SK-N-SH treated with all-trans-retinoic acid at 6 μM for 48 hours (cell line): ENCODE measurements around the gene GSG1L.

Experiments
- ATAC-seq: fragments of 200-7000 bp; cut with Tn5 transposase; 3 replicates; pipeline ENCODE4 v1.9.1; 2020; ENCODE audit warnings: mild to moderate bottlenecking, moderate library complexity
- BACH2 ChIP-seq: fragments of 250-450 bp; sonication (Bioruptor Pico); IDR thresholded peaks from 2 replicates; pipeline ENCODE4 v1.9.0; 2021; ENCODE audit warnings: mild to moderate bottlenecking, borderline replicate concordance
- CREB5 ChIP-seq: fragments of 250-450 bp; sonication (Bioruptor Pico); IDR thresholded peaks from 2 replicates; pipeline ENCODE4 v1.5.1; 2020; ENCODE audit warnings: low read depth, mild to moderate bottlenecking, moderate library complexity
- CSDC2 ChIP-seq: fragments of 250-450 bp; sonication (Bioruptor Pico); IDR thresholded peaks from 2 replicates; pipeline ENCODE4 v1.5.0; 2020; ENCODE audit warnings: mild to moderate bottlenecking, moderate library complexity
- CSRNP3 ChIP-seq: fragments of 250-450 bp; sonication (Bioruptor Pico); IDR thresholded peaks from 2 replicates; pipeline ENCODE4 v1.5.1; 2021; ENCODE audit warnings: mild to moderate bottlenecking, moderate library complexity
- ESRRG ChIP-seq: fragments of 250-450 bp; sonication (Bioruptor Pico); IDR thresholded peaks from 2 replicates; pipeline ENCODE4 v1.6.1; 2021; ENCODE audit warnings: mild to moderate bottlenecking
- GLIS3 ChIP-seq: fragments of 250-450 bp; sonication (Bioruptor Pico); IDR thresholded peaks from 2 replicates; pipeline ENCODE4 v1.5.0; 2020; ENCODE audit warnings: mild to moderate bottlenecking, moderate library complexity
- ISL1 ChIP-seq: fragments of 250-450 bp; sonication (Bioruptor Pico); IDR thresholded peaks from 2 replicates; pipeline ENCODE4 v2.1.2; 2022; ENCODE audit warnings: mild to moderate bottlenecking, moderate library complexity
- OSR1 ChIP-seq: fragments of 250-450 bp; sonication (Bioruptor Pico); IDR thresholded peaks from 2 replicates; pipeline ENCODE4 v1.8.0; 2022; ENCODE audit warnings: moderate library complexity, mild to moderate bottlenecking, inconsistent platforms
- PATZ1 ChIP-seq: fragments of 250-450 bp; sonication (Bioruptor Pico); IDR thresholded peaks from 2 replicates; pipeline ENCODE4 v1.8.0; 2020; ENCODE audit warnings: mild to moderate bottlenecking, moderate library complexity, borderline replicate concordance
- POU6F1 ChIP-seq: fragments of 250-450 bp; sonication (Bioruptor Pico); IDR thresholded peaks from 2 replicates; pipeline ENCODE4 v1.8.0; 2021; ENCODE audit warnings: low read depth, mild to moderate bottlenecking, moderate library complexity, borderline replicate concordance
- PPARA ChIP-seq: fragments of 250-450 bp; sonication (Bioruptor Pico); IDR thresholded peaks from 2 replicates; pipeline ENCODE4 v1.5.0; 2020; ENCODE audit warnings: mild to moderate bottlenecking, borderline replicate concordance
- RARB ChIP-seq: fragments of 250-450 bp; sonication (Bioruptor Pico); IDR thresholded peaks from 2 replicates; pipeline ENCODE4 v1.8.0; 2021; ENCODE audit warnings: mild to moderate bottlenecking, moderate library complexity
- SNAI2 ChIP-seq: fragments of 250-450 bp; sonication (Bioruptor Pico); IDR thresholded peaks from 2 replicates; pipeline ENCODE4 v1.5.0; 2020; ENCODE audit warnings: mild to moderate bottlenecking, moderate library complexity
- TCF4 ChIP-seq: fragments of 250-450 bp; sonication (Bioruptor Pico); IDR thresholded peaks from 2 replicates; pipeline ENCODE4 v1.8.0; 2021; ENCODE audit warnings: mild to moderate bottlenecking, moderate library complexity, borderline replicate concordance
- TOX ChIP-seq: fragments of 250-450 bp; sonication (Bioruptor Pico); IDR thresholded peaks from 2 replicates; pipeline ENCODE4 v1.8.0; 2021; ENCODE audit warnings: mild to moderate bottlenecking, moderate library complexity, borderline replicate concordance
- TSHZ2 ChIP-seq: fragments of 250-450 bp; sonication (Bioruptor Pico); IDR thresholded peaks from 2 replicates; pipeline ENCODE4 v1.5.0; 2020; ENCODE audit warnings: mild to moderate bottlenecking, moderate library complexity
- ZC3H10 ChIP-seq: fragments of 250-450 bp; sonication (Bioruptor Pico); IDR thresholded peaks from 2 replicates; pipeline ENCODE4 v1.5.1; 2021; ENCODE audit warnings: mild to moderate bottlenecking, moderate library complexity
- ZFP3 ChIP-seq: fragments of 250-450 bp; sonication (Bioruptor Pico); IDR thresholded peaks from 2 replicates; pipeline ENCODE4 v1.5.0; 2020; ENCODE audit warnings: mild to moderate bottlenecking, moderate library complexity
- ZNF565 ChIP-seq: fragments of 450-650 bp; formaldehyde crosslinking; conservative IDR thresholded peaks from 2 replicates; pipeline ENCODE4 v1.5.0; 2020; ENCODE audit warnings: low read depth, mild to moderate bottlenecking, moderate library complexity
- ZNF70 ChIP-seq: fragments of 450-650 bp; formaldehyde crosslinking; IDR thresholded peaks from 2 replicates; pipeline ENCODE4 v1.5.0; 2020; ENCODE audit warnings: mild to moderate bottlenecking, moderate library complexity
- ZNF8 ChIP-seq: fragments of 450-650 bp; formaldehyde crosslinking; IDR thresholded peaks from 2 replicates; pipeline ENCODE4 v1.5.0; 2020; ENCODE audit warnings: mild to moderate bottlenecking, moderate library complexity

GSG1L gene

GRCh38 chr16:27740496-27741201 is 322.9 kb downstream of the GSG1L start:
- TF ChIP-seq TCF4 (CRISPR knock-in tag) (no peak), SNAI2 (no peak), ZNF70 (CRISPR knock-in tag) (no peak), ZNF565 (no peak), ZFP3 (CRISPR knock-in tag) (no peak), GLIS3 (CRISPR knock-in tag) (no peak), BACH2 (CRISPR knock-in tag) (no peak), PATZ1 (CRISPR knock-in tag) (no peak), ESRRG (CRISPR knock-in tag) (no peak), PPARA (CRISPR knock-in tag) (no peak), TOX (CRISPR knock-in tag) (no peak), CSRNP3 (CRISPR knock-in tag) (no peak), RARB (CRISPR knock-in tag) (no peak), CSDC2 (CRISPR knock-in tag) (no peak), ZC3H10 (CRISPR knock-in tag) (no peak), ZNF8 (CRISPR knock-in tag) (no peak), TSHZ2 (CRISPR knock-in tag) (no peak)
- TF ChIP-seq, all 23 proteins: peak for 0
- ATAC-seq, result no peak

- TF ChIP-seq ISL1 (CRISPR knock-in tag), result no peak
- no peak for TF ChIP-seq CSDC2 (CRISPR knock-in tag)
- TF ChIP-seq GLIS3 (CRISPR knock-in tag), result no peak
- no peak for ATAC-seq
These were observed 323.7 kb downstream of the GSG1L start for GRCh38 chr16:27739606-27740357.

- no peak for ATAC-seq
- TF ChIP-seq GLIS3 (CRISPR knock-in tag) (no peak), ZNF70 (CRISPR knock-in tag) (no peak), ESRRG (CRISPR knock-in tag) (no peak), ZFP3 (CRISPR knock-in tag) (no peak), ISL1 (CRISPR knock-in tag) (no peak), SNAI2 (no peak), PATZ1 (CRISPR knock-in tag) (no peak), BACH2 (CRISPR knock-in tag) (no peak), OSR1 (CRISPR knock-in tag) (no peak), POU6F1 (CRISPR knock-in tag) (no peak), TCF4 (CRISPR knock-in tag) (no peak), TSHZ2 (CRISPR knock-in tag) (no peak), RARB (CRISPR knock-in tag) (no peak), TOX (CRISPR knock-in tag) (no peak), PPARA (CRISPR knock-in tag) (no peak), CREB5 (CRISPR knock-in tag) (no peak)
These were observed 324.9 kb downstream of the GSG1L start for GRCh38 chr16:27738596-27738995.
